ENCODE measurements around the gene BDKRB1. TPM values are rescaled to one million over a fixed set of nuclear protein-coding genes. Genes with fewer than 3 reads are reported as not detected.

Gene BDKRB1
- total and polyA plus RNA-seq, 2 donors (not counting 3 experiments of a cell fraction or from before 2014, with no cell fraction given) = not detected

GRCh38 chr14:96252323-96252998, 3.5 kb upstream of the BDKRB1 start:
- FAIRE-seq (no peak), DNase-seq (ENCODE audit: low read depth, low spot score) (no peak)
- TF ChIP-seq, protein P1, sequence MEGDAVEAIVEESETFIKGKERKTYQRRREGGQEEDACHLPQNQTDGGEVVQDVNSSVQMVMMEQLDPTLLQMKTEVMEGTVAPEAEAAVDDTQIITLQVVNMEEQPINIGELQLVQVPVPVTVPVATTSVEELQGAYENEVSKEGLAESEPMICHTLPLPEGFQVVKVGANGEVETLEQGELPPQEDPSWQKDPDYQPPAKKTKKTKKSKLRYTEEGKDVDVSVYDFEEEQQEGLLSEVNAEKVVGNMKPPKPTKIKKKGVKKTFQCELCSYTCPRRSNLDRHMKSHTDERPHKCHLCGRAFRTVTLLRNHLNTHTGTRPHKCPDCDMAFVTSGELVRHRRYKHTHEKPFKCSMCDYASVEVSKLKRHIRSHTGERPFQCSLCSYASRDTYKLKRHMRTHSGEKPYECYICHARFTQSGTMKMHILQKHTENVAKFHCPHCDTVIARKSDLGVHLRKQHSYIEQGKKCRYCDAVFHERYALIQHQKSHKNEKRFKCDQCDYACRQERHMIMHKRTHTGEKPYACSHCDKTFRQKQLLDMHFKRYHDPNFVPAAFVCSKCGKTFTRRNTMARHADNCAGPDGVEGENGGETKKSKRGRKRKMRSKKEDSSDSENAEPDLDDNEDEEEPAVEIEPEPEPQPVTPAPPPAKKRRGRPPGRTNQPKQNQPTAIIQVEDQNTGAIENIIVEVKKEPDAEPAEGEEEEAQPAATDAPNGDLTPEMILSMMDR (IDR thresholded peaks at IDR 0.05; ENCODE audit: extremely low read depth in 1 of 2, insufficient read depth in 1 of 2, low read depth in 1 of 2, low read length in 2 of 2) = no peak
- no peaks in the 10 kb centered on the region for H3K27me3 ChIP-seq (ENCODE audit: control insufficient read depth in 2 of 2, insufficient read depth in 2 of 2, low read length in 2 of 2)
- H3K4me1 ChIP-seq (ENCODE audit: control insufficient read depth, extremely low read depth, insufficient read depth, low read length) = no peaks in the 10 kb centered on the region
- no peaks in the 10 kb centered on the region for H3K9me1 ChIP-seq (replicated peaks; ENCODE audit: control insufficient read depth, extremely low read depth, insufficient read depth, low read length)
- no peak overlapping the region for H3K4me3 ChIP-seq (replicated peaks in 1 of 3; ENCODE audit: insufficient read depth in 1 of 3, low read depth in 1 of 3, low read length in 3 of 3)
- H2AFZ ChIP-seq (ENCODE audit: low read depth, low read length) = no peak overlapping the region
- ChIA-PET CTCF (interaction anchor here (0.8 kb wide), 1 partner anchor 23 kb away, joined by 3 read pairs; no protein-coding TSS in a partner anchor), POLR2A (no interaction called here)
- H3K79me2 ChIP-seq (ENCODE audit: control insufficient read depth, insufficient read depth, low read length) = no peaks in the 10 kb centered on the region
- no TSS peak for BruUV-seq (replicated peaks)
- H3K9me3 ChIP-seq (replicated peaks; ENCODE audit: control insufficient read depth, insufficient read depth, low read length) = no peaks in the 10 kb centered on the region
- no peak overlapping the region for H3K4me2 ChIP-seq (ENCODE audit: insufficient read depth, low read length)
- intact Hi-C loops (cut with micrococcal nuclease) (no loop called here), dilution Hi-C loops (cut with MboI; ENCODE audit: extremely low pct_ligation_motif_present, low sequenced_read_pairs) (no loop called here)
- H3K36me3 ChIP-seq (ENCODE audit: control insufficient read depth in 2 of 2, extremely low read depth in 1 of 2, insufficient read depth in 2 of 2, low read length in 2 of 2) = no peaks in the 10 kb centered on the region
- H4K20me1 ChIP-seq (replicated peaks; ENCODE audit: control insufficient read depth, extremely low read depth, insufficient read depth, low read length) = no peaks in the 10 kb centered on the region
- no peak overlapping the region for H3K9ac ChIP-seq (replicated peaks; ENCODE audit: extremely low read depth, insufficient read depth, low read length)
- H3K27ac ChIP-seq (ENCODE audit: insufficient read depth, low read depth, low read length) = no peak overlapping the region

DNA sequence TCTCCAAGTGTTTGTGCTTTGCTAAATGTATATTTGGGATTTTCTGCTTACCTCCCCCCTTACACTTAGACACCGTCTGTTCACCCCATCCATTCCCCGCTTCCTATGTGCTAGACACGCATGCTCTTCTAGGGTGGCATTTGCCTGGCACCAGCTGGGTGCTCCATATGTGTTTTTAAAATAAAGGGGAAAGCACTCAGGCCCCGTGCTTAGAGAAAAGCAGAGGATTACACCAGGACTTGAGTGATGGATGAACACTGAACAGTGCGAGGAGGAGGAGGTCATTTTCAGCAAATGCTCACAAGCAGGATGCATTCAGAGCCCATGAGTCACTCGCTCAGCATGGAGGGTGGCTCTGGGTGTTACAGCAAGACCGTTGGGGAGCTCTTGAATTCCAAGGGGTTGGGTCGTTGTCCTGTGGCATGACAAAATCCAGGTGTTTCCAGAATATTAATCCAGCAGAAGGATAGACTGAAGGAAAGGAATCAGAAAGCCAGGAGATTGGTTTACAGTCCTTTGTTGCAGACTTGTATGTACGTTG, 2.9 kb upstream of the BDKRB1 start:
- H3K36me3 ChIP-seq (ENCODE audit: control insufficient read depth in 2 of 2, extremely low read depth in 1 of 2, insufficient read depth in 2 of 2, low read length in 2 of 2) = no peaks in the 10 kb centered on the region
- BruUV-seq (replicated peaks) = no TSS peak
- H3K4me3 ChIP-seq (replicated peaks in 1 of 3; ENCODE audit: insufficient read depth in 1 of 3, low read depth in 1 of 3, low read length in 3 of 3) = no peak overlapping the region
- CTCF ChIA-PET = interaction anchor here (0.8 kb wide), 1 partner anchor 22 kb away, joined by 3 read pairs; no protein-coding TSS in a partner anchor
- no peak overlapping the region for H3K4me2 ChIP-seq (ENCODE audit: insufficient read depth, low read length)
- DNase-seq (ENCODE audit: low read depth, low spot score) (no peak), FAIRE-seq (no peak)
- POLR2A ChIA-PET = no interaction called here
- no peak overlapping the region for H3K27ac ChIP-seq (ENCODE audit: insufficient read depth, low read depth, low read length)
- no peaks in the 10 kb centered on the region for H3K4me1 ChIP-seq (ENCODE audit: control insufficient read depth, extremely low read depth, insufficient read depth, low read length)
- H3K9me3 ChIP-seq (replicated peaks; ENCODE audit: control insufficient read depth, insufficient read depth, low read length) = no peaks in the 10 kb centered on the region
- H3K79me2 ChIP-seq (ENCODE audit: control insufficient read depth, insufficient read depth, low read length) = no peaks in the 10 kb centered on the region
- no peaks in the 10 kb centered on the region for H3K27me3 ChIP-seq (ENCODE audit: control insufficient read depth in 2 of 2, insufficient read depth in 2 of 2, low read length in 2 of 2)
- TF ChIP-seq FOS (IDR thresholded peaks at IDR 0.05; ENCODE audit: borderline replicate concordance, insufficient read depth, low read length) (no peak), JUN (IDR thresholded peaks at IDR 0.05; ENCODE audit: borderline replicate concordance, insufficient read depth, insufficient read length, low read depth) (no peak)
- dilution Hi-C loops (cut with MboI; ENCODE audit: extremely low pct_ligation_motif_present, low sequenced_read_pairs) (no loop called here), intact Hi-C loops (cut with micrococcal nuclease) (no loop called here)
- no peaks in the 10 kb centered on the region for H4K20me1 ChIP-seq (replicated peaks; ENCODE audit: control insufficient read depth, extremely low read depth, insufficient read depth, low read length)
- H2AFZ ChIP-seq (ENCODE audit: low read depth, low read length) = no peak overlapping the region
- no peak overlapping the region for H3K9ac ChIP-seq (replicated peaks; ENCODE audit: extremely low read depth, insufficient read depth, low read length)
- H3K9me1 ChIP-seq (replicated peaks; ENCODE audit: control insufficient read depth, extremely low read depth, insufficient read depth, low read length) = no peaks in the 10 kb centered on the region
